IPS DF 4.7 (cell line): ENCODE data around the gene SHE.

Source experiments
- DNase-seq: peaks from one replicate; pipeline ENCODE4 v3.0.0-alpha.2; 2013; ENCODE audit warnings: low spot score; ENCODE audit errors: extremely low read depth

Gene SHE

GRCh38 chr1:154448331-154448811, 53.8 kb downstream of the SHE start:
- no peak for DNase-seq

- no peak for DNase-seq
Measured at GRCh38 chr1:154446789-154447188, 55.4 kb downstream of the SHE start.

GRCh38 chr1:154446292-154446691, 55.9 kb downstream of the SHE start:
- DNase-seq = no peak

- DNase-seq = no peak
Measured at GRCh38 chr1:154445040-154445472, 57.2 kb downstream of the SHE start.

- DNase-seq = no peak
Measured at GRCh38 chr1:154443274-154444013, 58.8 kb downstream of the SHE start.

GRCh38 chr1:154442006-154442740, 60.0 kb downstream of the SHE start:
- DNase-seq = no peak

GRCh38 chr1:154441241-154441888, 60.8 kb downstream of the SHE start:
- DNase-seq = no peak

- DNase-seq = no peak
Measured at GRCh38 chr1:154440036-154440804, 62.0 kb downstream of the SHE start.

- DNase-seq = no peak
Measured at GRCh38 chr1:154436433-154436832, 65.8 kb downstream of the SHE start.

GRCh38 chr1:154435599-154436200, 66.5 kb downstream of the SHE start:
- DNase-seq = no peak

- DNase-seq = no peak
Measured at GRCh38 chr1:154434346-154435085, 67.7 kb downstream of the SHE start.

- DNase-seq = no peak
Measured at GRCh38 chr1:154433161-154433764, 68.9 kb downstream of the SHE start.

- no peak for DNase-seq
Measured at GRCh38 chr1:154431586-154432373, 70.4 kb downstream of the SHE start.

- no peak for DNase-seq
Measured at GRCh38 chr1:154430903-154431302, 71.3 kb downstream of the SHE start.

GRCh38 chr1:154429841-154430611, 72.2 kb downstream of the SHE start:
- no peak for DNase-seq
